Measurements from ENCODE around the gene CALML3. TPM values are rescaled to one million over a fixed set of nuclear protein-coding genes. Genes with fewer than 3 reads are reported as not detected.

Gene CALML3
- total RNA-seq, 2 experiments from 2014 or later = not detected

DNA sequence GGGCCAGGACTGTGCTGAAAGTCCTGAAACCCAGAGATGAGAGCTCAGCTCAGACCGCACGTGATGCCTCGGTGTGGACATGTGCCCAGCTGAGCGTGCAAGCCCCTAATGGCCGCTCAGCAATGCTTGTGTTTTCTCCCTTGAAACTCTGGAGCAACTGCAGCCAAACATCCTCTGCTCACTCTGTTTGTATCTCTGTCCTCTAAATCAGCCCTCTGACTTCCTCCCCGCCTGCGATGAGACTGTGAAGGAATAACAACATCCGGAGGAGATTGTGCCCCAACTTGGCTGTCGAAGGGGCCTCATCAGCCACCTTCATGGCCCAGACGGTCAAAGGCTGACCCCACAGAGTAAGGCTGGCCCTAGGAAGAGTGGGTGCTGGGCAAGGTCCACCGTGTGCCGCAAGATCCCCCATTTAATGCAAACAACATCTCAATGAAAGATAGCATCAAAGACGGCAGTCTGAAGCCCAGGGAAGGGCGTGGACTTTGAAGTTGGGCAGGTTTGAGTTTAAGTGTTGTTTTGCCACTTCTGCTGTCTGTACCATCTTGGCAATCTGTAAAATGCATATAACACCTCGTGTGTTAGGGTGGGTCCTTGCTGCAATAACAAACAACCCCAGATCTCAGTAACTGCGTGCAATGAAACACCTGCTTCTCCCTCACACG lies 39.9 kb downstream of the CALML3 start:
- Mint-ChIP-seq H3K27ac (peak overlapping the region; percentile 100), H3K27me3 (peaks cover 8% of the 10 kb centered on the region), H3K4me1 (peaks cover 45% of the 10 kb centered on the region), H3K9me3 (peaks cover 3% of the 10 kb centered on the region), H3K4me3 (peak overlapping the region; percentile 70), H3K36me3 (ENCODE audit: low read depth) (peaks cover 7% of the 10 kb centered on the region)
- DNase-seq = peak; percentile 55
- ChIA-PET POLR2A (interaction anchor here (0.6 kb wide), 1 partner anchor 23 kb away, joined by 3 read pairs; no protein-coding TSS in a partner anchor), CTCF (interaction anchor here (1.4 to 2.8 kb wide), 3 partner anchors 10 to 20 kb away, joined by 4 to 9 read pairs (median 8); no protein-coding TSS in a partner anchor)

DNA sequence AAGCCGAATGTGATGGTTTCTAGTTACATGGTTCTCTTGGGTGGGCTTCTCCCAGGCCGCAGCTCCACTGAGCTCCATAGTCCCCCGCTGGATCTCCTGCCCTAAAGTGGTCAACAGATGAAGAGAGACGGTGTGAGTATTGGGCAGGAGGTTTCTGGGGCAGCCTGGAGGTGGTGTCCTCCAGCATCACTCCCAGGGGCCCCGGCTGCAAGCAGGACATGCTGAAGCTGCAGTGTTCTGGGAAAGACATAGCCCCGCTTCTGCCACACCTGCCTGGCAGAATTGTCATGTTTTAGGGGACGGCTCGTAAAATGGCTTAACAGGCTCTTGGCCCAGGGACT lies 40.4 kb downstream of the CALML3 start:
- H3K27ac Mint-ChIP-seq = peak overlapping the region; percentile 100
- CTCF ChIA-PET = interaction anchor here (2.8 kb wide), 1 partner anchor 16 kb away, joined by 9 read pairs; no protein-coding TSS in a partner anchor
- peaks cover 3% of the 10 kb centered on the region for H3K9me3 Mint-ChIP-seq
- H3K27me3 Mint-ChIP-seq = peaks cover 4% of the 10 kb centered on the region
- no peak for DNase-seq
- POLR2A ChIA-PET = interaction anchor here (0.6 kb wide), 1 partner anchor 23 kb away, joined by 3 read pairs; no protein-coding TSS in a partner anchor
- peaks cover 7% of the 10 kb centered on the region for H3K36me3 Mint-ChIP-seq (ENCODE audit: low read depth)
- H3K4me3 Mint-ChIP-seq = no peak overlapping the region
- peaks cover 42% of the 10 kb centered on the region for H3K4me1 Mint-ChIP-seq

DNA sequence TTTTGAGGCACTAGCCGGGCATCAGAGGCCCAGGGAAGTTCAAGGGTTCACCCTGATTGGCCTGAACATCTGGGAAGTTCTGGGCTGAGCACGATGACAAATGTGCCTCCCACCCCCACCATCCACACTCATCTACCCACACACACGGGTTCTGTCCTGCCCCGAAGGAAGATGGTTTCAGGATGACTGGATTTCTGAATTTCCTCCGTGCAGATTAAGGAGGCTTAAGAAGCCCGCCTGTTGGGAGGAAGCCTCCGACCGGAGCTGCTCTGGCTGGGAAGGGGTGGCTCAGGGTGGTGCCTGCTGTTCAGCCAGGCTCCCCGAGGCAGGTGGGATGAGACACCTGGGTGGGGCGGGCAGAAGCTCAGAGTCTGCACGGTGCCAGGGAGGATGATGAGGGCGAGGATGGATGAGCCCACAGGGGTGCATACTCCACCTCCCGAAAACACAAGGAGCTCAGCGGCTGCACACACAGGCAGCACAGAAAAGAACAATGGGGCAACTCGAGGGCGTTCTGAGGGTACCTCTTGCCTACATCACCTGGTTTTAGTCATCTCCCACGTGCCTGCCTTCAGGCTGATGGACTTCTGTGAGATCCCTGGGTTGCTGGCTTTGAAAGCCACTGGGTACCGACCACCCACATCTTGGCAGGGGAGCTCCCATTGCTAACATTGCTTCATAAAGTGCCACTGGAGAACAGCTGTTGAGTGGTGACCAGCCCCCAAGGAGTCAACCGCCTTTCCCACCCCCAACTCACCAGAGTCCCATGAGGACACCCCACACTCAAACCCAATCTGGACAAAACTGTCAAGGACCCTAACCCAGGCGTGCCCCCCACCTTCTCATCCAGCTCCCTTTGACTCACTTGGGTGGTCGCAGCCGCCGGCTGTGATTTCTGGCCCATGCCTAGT lies 41.2 kb downstream of the CALML3 start:
- Mint-ChIP-seq H3K4me1 (peaks cover 42% of the 10 kb centered on the region), H3K36me3 (ENCODE audit: low read depth) (peaks cover 7% of the 10 kb centered on the region), H3K27me3 (peaks cover 4% of the 10 kb centered on the region), H3K4me3 (no peak overlapping the region), H3K27ac (peak overlapping the region; percentile 100), H3K9me3 (peaks cover 3% of the 10 kb centered on the region)
- ChIA-PET POLR2A (interaction anchor here (0.6 kb wide), 1 partner anchor 24 kb away, joined by 3 read pairs; no protein-coding TSS in a partner anchor), CTCF (interaction anchor here (0.7 to 1.4 kb wide), 2 partner anchors 12 to 64 kb away, joined by 3 to 4 read pairs; no protein-coding TSS in a partner anchor)
- no peak for DNase-seq

DNA sequence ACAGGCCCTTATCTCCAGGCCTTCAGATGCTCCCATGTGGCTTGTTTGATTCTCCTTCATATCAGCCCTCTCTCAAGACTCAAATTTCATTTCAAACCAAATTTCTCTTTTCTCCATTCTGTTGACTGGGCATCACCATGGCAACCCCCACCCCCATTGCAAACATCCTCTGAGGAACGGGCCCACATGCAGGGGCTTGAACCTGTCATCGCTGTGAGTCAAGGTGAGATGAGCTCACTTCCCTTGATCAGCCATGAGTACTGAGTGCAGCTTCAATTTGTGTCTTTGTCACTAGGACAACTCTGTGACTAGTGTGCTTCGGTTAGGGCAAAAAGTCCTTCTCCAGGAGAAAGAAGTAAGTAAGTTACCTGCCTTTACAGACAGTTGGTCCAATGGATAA lies 41.9 kb downstream of the CALML3 start:
- ChIA-PET POLR2A (no interaction called here), CTCF (interaction anchor here (0.7 to 1.4 kb wide), 3 partner anchors 13 to 63 kb away, joined by 3 to 4 read pairs (median 3); no protein-coding TSS in a partner anchor)
- no peak overlapping the region for H3K4me3 Mint-ChIP-seq
- H3K27me3 Mint-ChIP-seq = peaks cover 4% of the 10 kb centered on the region
- no peak for DNase-seq
- peaks cover 3% of the 10 kb centered on the region for H3K9me3 Mint-ChIP-seq
- H3K4me1 Mint-ChIP-seq = peaks cover 42% of the 10 kb centered on the region
- H3K36me3 Mint-ChIP-seq (ENCODE audit: low read depth) = peaks cover 7% of the 10 kb centered on the region
- H3K27ac Mint-ChIP-seq = peak overlapping the region; percentile 61

DNA sequence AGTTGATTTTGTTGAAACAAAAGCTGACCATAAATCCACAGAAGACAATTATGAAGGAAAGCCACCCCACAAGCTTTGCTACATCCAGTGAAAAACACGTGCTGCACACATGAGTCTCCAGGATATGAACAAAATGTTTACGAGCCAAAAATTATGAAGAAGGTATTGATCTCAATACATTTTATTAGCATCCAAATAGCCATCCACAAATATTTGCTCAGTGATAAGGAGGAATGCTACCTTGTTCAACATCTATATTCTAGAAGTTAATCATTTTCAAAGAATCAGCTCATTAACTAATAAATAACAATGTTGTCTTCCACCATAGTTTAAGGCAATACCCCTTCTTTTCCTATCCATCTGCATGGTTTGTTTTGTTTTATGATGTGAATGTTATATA lies 42.7 kb downstream of the CALML3 start:
- no peak overlapping the region for H3K27ac Mint-ChIP-seq
- peaks cover 6% of the 10 kb centered on the region for H3K36me3 Mint-ChIP-seq (ENCODE audit: low read depth)
- no peak for DNase-seq
- H3K9me3 Mint-ChIP-seq = peaks cover 3% of the 10 kb centered on the region
- ChIA-PET CTCF (interaction anchor here (1.2 kb wide), 2 partner anchors 56 to 82 kb away, joined by 3 read pairs; no protein-coding TSS in a partner anchor), POLR2A (no interaction called here)
- no peak overlapping the region for H3K4me3 Mint-ChIP-seq
- H3K27me3 Mint-ChIP-seq = peaks cover 4% of the 10 kb centered on the region
- peaks cover 41% of the 10 kb centered on the region for H3K4me1 Mint-ChIP-seq

DNA sequence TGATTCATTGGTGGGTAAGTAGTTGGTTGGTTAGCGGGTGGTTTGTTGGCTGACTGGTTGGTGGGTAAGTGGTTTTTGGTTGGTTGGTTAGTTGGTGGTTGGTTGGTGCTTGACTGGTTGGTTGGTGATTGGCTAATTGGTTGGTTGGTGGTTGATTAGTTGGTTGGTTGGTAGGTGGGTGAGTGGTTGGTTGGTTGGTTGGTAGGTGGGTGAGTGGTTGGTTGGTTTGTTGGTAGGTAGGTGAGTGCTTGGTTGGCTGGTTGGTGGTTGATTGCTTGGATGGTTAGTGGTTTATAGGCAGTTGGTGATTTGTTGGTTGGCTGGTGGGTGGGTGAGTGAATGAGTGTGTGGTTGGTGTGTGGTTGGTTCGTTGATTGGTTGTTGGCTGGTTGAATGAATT lies 44.2 kb downstream of the CALML3 start:
- CTCF ChIA-PET = no interaction called here
- peaks cover 3% of the 10 kb centered on the region for H3K9me3 Mint-ChIP-seq
- no peak for DNase-seq
- POLR2A ChIA-PET = no interaction called here
- H3K27me3 Mint-ChIP-seq = peaks cover 4% of the 10 kb centered on the region
- H3K4me3 Mint-ChIP-seq = no peak overlapping the region
- H3K4me1 Mint-ChIP-seq = peaks cover 32% of the 10 kb centered on the region
- peaks cover 3% of the 10 kb centered on the region for H3K36me3 Mint-ChIP-seq (ENCODE audit: low read depth)
- no peak overlapping the region for H3K27ac Mint-ChIP-seq

DNA sequence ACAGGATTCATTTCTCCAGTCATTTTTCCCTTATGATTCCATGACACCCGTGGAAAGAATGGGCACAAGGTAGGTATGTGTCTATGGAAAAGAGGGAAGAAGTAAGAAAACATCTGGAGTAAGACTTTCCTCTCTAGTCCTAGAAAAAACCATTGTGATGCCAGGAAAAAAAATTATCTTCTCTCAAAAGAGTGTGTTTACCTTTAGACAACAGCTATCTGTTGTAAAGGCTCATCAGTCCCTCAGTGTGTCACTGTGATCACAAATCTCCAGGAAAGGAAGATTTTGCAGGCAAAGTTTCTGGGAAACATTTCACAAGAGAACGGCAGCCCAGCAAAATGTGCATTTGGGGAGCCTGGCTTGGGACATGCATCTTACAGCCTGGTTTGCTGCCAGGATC lies 44.8 kb downstream of the CALML3 start:
- CTCF ChIA-PET = no interaction called here
- Mint-ChIP-seq H3K27ac (no peak overlapping the region), H3K4me1 (peaks cover 26% of the 10 kb centered on the region), H3K9me3 (peaks cover 3% of the 10 kb centered on the region), H3K27me3 (peaks cover 4% of the 10 kb centered on the region), H3K4me3 (no peak overlapping the region), H3K36me3 (ENCODE audit: low read depth) (peaks cover 3% of the 10 kb centered on the region)
- POLR2A ChIA-PET = no interaction called here
- DNase-seq = no peak

DNA sequence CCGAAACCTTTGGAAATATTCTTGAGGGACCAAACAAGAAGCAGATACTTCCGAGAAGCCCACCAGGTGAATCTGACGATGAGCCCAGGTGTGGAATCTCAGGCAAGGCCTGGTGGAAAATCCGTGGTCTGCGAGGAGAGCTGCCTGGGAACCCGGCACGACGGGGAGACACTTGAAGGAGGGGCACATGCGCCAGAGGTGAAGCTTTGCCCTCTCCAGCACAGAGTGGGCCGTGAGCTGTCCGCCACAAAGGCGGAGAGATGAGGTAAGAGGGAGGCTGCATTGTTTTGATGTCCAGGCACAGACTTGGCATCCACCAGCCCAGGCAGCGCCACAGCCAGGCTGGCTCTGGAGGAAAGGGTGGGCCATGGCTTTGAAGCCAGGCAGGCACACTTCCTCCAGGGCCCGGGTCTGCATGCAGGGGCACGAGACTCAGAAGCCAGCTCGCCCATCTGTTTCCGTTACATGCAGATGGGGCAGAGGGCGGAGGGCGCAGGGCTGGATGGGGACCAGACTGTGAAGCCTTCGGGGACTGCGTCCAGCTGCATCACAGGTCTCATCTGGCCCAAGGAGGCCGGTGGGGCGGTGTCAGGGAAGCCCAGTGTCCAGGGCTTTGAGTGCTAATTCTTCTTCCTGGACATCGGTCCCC lies 45.4 kb downstream of the CALML3 start:
- H3K36me3 Mint-ChIP-seq (ENCODE audit: low read depth) = peaks cover under 1% of the 10 kb centered on the region
- H3K9me3 Mint-ChIP-seq = no peaks in the 10 kb centered on the region
- no peak for DNase-seq
- ChIA-PET CTCF (no interaction called here), POLR2A (no interaction called here)
- H3K4me3 Mint-ChIP-seq = no peak overlapping the region
- peaks cover 20% of the 10 kb centered on the region for H3K4me1 Mint-ChIP-seq
- H3K27me3 Mint-ChIP-seq = peaks cover 4% of the 10 kb centered on the region
- H3K27ac Mint-ChIP-seq = no peak overlapping the region

DNA sequence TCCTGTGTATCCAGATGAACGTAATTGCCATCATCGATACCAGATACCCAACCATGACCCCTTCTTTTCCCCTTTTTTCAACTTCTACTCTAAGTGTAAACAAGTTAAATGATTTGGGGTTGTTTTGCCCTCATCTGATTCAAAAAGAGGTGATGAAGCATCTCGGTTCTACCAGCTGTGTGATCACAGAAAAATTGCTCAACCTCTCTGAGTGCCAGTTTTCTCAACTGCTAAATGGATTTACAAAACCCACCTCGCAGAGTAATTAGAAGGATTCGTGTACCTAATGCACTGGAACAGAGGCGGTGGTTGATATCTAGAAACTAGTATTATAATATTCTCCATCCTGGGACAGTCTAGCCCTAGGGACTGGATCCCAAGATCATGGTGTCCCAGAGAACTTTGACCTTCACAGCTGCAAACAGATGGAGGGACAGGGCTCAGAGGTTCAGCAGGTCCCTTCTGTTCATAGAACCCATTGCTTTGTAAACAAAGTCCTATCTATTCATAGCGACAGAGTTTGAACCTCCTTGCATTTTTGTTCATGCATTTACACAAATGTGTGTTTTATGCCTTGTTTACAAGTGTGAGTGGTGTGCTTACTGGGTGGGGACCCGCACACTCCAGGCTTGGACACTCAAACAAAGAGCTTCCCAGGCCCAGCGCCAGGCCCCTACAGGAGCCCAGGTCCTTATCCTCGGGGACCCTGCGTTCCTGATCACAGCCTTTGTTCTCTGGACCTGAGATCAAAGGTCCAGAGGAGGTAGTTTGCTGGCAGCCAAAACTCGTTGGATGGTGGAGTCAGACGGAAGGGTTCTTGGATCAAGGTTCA lies 46.4 kb downstream of the CALML3 start:
- ChIA-PET POLR2A (no interaction called here), CTCF (interaction anchor here (1.1 kb wide), 1 partner anchor 24 kb away, joined by 3 read pairs; no protein-coding TSS in a partner anchor)
- Mint-ChIP-seq H3K36me3 (ENCODE audit: low read depth) (no peaks in the 10 kb centered on the region), H3K27me3 (peaks cover 4% of the 10 kb centered on the region), H3K9me3 (no peaks in the 10 kb centered on the region), H3K27ac (no peak overlapping the region), H3K4me1 (peaks cover 14% of the 10 kb centered on the region), H3K4me3 (no peak overlapping the region)
- DNase-seq = no peak

DNA sequence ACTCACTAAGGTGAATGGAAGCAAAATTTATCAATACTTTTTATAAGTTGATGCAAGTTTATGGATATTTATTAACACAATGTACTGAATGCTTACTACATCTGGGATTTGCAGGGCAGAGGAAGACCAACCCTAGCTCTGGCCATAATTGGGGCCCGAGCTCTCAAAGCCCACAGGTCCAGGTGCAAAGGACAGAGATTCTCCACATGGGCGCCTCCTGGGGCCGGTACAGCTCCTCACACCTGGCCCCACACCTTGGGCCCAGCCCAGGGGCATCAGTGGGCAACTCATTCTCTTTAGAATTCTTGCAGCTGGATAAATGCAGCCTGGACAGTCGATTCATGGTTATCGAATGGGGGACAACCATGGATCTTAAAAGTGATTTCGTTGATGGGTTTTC lies 47.1 kb downstream of the CALML3 start:
- ChIA-PET POLR2A (no interaction called here), CTCF (interaction anchor here (1.1 kb wide), 1 partner anchor 24 kb away, joined by 3 read pairs; no protein-coding TSS in a partner anchor)
- no peaks in the 10 kb centered on the region for H3K36me3 Mint-ChIP-seq (ENCODE audit: low read depth)
- no peak overlapping the region for H3K27ac Mint-ChIP-seq
- peaks cover 10% of the 10 kb centered on the region for H3K4me1 Mint-ChIP-seq
- H3K9me3 Mint-ChIP-seq = no peaks in the 10 kb centered on the region
- H3K4me3 Mint-ChIP-seq = no peak overlapping the region
- peaks cover 4% of the 10 kb centered on the region for H3K27me3 Mint-ChIP-seq
- DNase-seq = no peak

DNA sequence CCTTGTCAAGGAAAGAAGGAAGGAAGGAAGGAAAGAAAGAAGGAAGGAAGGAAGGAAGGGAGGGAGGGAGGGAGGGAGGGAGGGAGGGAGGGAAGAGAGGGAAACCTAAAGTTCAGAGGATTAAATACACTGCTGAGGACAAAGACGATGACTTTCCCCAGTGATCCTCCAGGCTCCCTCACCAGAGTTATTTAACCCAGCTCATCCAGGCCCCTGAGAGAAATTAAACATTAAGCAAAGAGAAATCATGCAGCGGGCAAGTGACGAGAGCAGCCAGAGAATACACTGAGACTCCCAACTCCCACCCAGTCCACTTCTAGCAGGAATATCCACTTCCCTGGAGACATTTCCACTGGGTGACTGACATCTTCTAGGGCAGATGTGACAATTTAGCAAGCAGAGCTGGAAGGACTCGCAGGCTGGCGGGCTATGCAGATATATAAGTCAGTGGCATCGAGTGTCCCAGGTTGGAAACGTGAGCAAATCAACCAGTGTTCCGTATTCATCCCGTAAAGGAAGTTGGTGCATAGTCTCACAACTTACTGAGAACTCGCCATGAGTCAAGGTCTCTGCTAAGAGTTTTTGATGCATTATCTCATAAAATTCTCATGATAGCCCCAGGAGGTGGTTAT lies 48.7 kb downstream of the CALML3 start:
- Mint-ChIP-seq H3K27ac (no peak overlapping the region), H3K4me3 (no peak overlapping the region), H3K27me3 (peaks cover 4% of the 10 kb centered on the region), H3K36me3 (ENCODE audit: low read depth) (no peaks in the 10 kb centered on the region), H3K9me3 (no peaks in the 10 kb centered on the region), H3K4me1 (peaks cover 10% of the 10 kb centered on the region)
- ChIA-PET CTCF (no interaction called here), POLR2A (no interaction called here)
- DNase-seq = no peak
